BJ (cell line): ENCODE measurements around the gene C8B. TPM values are rescaled to one million over a fixed set of nuclear protein-coding genes. Genes with fewer than 3 reads are reported as not detected.

Experiments
- CTCF ChIA-PET: fragments of 350-600 bp; formaldehyde crosslinking; extraction: SDS; loops from one replicate; lab custom pipeline; 2021; ENCODE audit warnings: antibody characterized with exemption, inconsistent platforms; lab: Yijun Ruan, JAX
- POLR2A ChIA-PET: fragments of 300-600 bp; sonication (Branson Sonifier 250); formaldehyde crosslinking; extraction: SDS; loops from one replicate; lab custom pipeline; 2021; ENCODE audit warnings: antibody characterized with exemption; lab: Charles Lee
- DNase-seq: peaks from one replicate; pipeline ENCODE4 v3.0.0-alpha.2; 2011; ENCODE audit warnings: low read depth
- H3K27me3 ChIP-seq: 2 replicates; pipeline ENCODE4 v1.6.0; 2011; ENCODE audit warnings: low read length; ENCODE audit not compliant: control insufficient read depth, insufficient read depth
- H3K36me3 ChIP-seq: 2 replicates; pipeline ENCODE4 v1.5.1; 2011; ENCODE audit warnings: low read length; ENCODE audit not compliant: control insufficient read depth, insufficient read depth
- H3K4me3 ChIP-seq: 2 replicates; pipeline ENCODE4 v1.5.1; 2011; ENCODE audit warnings: low read depth, mild to moderate bottlenecking, control low read depth, low read length
- CTCF ChIP-seq: IDR thresholded peaks from 2 replicates; pipeline ENCODE4 v1.5.1; 2011; ENCODE audit warnings: low read depth, mild to moderate bottlenecking, control low read depth, inconsistent platforms, low read length, moderate library complexity; ENCODE audit not compliant: insufficient read depth
- polyA minus RNA-seq: library from RNA; depleted of rRNA, polyadenylated mRNA; stranded (reverse); fragments of >200 nt; gene quantifications from 2 replicates; pipeline ENCODE4 v1.2.3, GENCODE V29; 2011; rRNA and poly(A)+ RNA removed
- polyA plus RNA-seq: library from polyadenylated mRNA; depleted of rRNA; stranded (reverse); fragments of >200 nt; gene quantifications from 2 replicates; pipeline ENCODE4 v1.2.3, GENCODE V29; 2011; rRNA removed

The C8B gene
- not detected in 2 replicates for polyA plus RNA-seq
- not detected in 2 replicates for polyA minus RNA-seq

- H3K27me3 ChIP-seq: no peaks in the 10 kb centered on the region
- no peak for TF ChIP-seq CTCF
- CTCF ChIA-PET: interaction anchor here (0.6 to 3.2 kb wide), 4 partner anchors 11 to 175 kb away, joined by 3 to 13 read pairs (median 4); no protein-coding TSS in a partner anchor
These were observed at the start of gene C8B for GRCh38 chr1:56965916-56966697. TSS of gene C8B (minus strand) at chr1:56966015. CDS start at chr1:56965948, 67 bp downstream.

GRCh38 chr1:57015071-57015470 is 49.3 kb upstream of the C8B start:
- ChIA-PET CTCF (no interaction called here), POLR2A (no interaction called here)
- Histone ChIP-seq H3K4me3 (no peak overlapping the region), H3K27me3 (no peaks in the 10 kb centered on the region), H3K36me3 (no peaks in the 10 kb centered on the region)
- TF ChIP-seq CTCF: no peak
- no peak for DNase-seq

More at GRCh38 chr1:56965916-56966697, at the start of gene C8B:
- no peak for DNase-seq
- POLR2A ChIA-PET: no interaction called here
- H3K4me3 ChIP-seq: no peak within 1 kb of the TSS
- no peaks in the 10 kb centered on the region for H3K36me3 ChIP-seq

GRCh38 chr1:57013522-57013921 is 47.7 kb upstream of the C8B start:
- no peak for TF ChIP-seq CTCF
- DNase-seq: no peak
- no peaks in the 10 kb centered on the region for H3K36me3 ChIP-seq
- ChIA-PET POLR2A (no interaction called here), CTCF (interaction anchor here (1.2 kb wide), 1 partner anchor 192 kb away, joined by 4 read pairs; no protein-coding TSS in a partner anchor)
- H3K27me3 ChIP-seq: no peaks in the 10 kb centered on the region
- H3K4me3 ChIP-seq: no peak overlapping the region

GRCh38 chr1:57012315-57012714 is 46.5 kb upstream of the C8B start:
- CTCF ChIA-PET: no interaction called here
- DNase-seq: no peak
- no peak overlapping the region for H3K4me3 ChIP-seq
- no peak for TF ChIP-seq CTCF
- H3K36me3 ChIP-seq: no peaks in the 10 kb centered on the region
- H3K27me3 ChIP-seq: no peaks in the 10 kb centered on the region
- POLR2A ChIA-PET: interaction anchor here (0.6 kb wide), 1 partner anchor 9 kb away, joined by 3 read pairs; no protein-coding TSS in a partner anchor

- no peak for TF ChIP-seq CTCF
- Histone ChIP-seq H3K27me3 (no peaks in the 10 kb centered on the region), H3K36me3 (no peaks in the 10 kb centered on the region), H3K4me3 (no peak overlapping the region)
- ChIA-PET POLR2A (no interaction called here), CTCF (no interaction called here)
- no peak for DNase-seq
These were observed 44.7 kb upstream of the C8B start for GRCh38 chr1:57010511-57010910.
